Umbilical cord (tissue), 2 donors: Measurements from ENCODE around the gene DDIAS. TPM values are rescaled to one million over a fixed set of nuclear protein-coding genes. Genes with fewer than 3 reads are reported as not detected.
"Not testable (repeated sequence)": the region's sequence is repeated elsewhere in the genome, so short reads cannot be mapped to it uniquely, and the experiment has no call there.

ENCODE experiments used
- DNase-seq: peaks from one replicate; pipeline ENCODE4 v3.0.0-alpha.2; 2015; ENCODE audit warnings: low spot score
- total RNA-seq: library from RNA; depleted of rRNA; stranded (reverse); fragments of >200 nt; gene quantifications from one replicate; pipeline ENCODE4 v1.2.3, GENCODE V29; 2014; ENCODE audit warnings: low replicate concordance; ENCODE audit not compliant: insufficient read depth

The DDIAS gene
- total RNA-seq, 1 donor from 2014 or later, result 6.3 TPM

DNA sequence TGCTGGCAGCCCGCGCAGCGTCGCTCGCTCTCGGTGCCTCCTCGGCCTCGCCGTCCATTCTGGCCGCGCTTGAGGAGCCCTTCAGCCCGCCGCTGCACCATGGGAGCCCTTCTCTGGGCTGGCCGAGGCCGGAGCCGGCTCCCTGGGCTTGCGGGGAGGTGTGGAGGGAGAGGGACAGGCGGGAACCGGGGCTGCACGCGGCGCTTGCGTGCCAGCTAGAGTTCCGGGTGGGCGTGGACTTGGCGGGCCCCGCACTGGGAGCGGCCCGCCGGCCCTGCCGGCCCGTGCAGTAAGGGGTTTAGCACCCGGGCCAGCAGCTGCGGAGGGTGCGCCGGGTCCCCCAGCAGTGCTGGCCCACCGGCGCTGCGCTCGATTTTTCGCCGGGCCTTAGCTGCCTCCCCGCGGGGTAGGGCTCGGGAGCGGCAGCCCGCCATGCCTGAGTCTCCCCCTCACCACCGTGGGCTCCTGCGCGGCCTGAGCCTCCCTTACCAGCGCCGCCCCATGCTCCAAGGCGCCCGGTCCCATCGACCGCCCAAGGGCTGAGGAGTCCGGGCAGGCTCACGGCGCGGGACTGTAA lies 69.1 kb downstream of the DDIAS start:
- DNase-seq, result not testable (repeated sequence)

DNA sequence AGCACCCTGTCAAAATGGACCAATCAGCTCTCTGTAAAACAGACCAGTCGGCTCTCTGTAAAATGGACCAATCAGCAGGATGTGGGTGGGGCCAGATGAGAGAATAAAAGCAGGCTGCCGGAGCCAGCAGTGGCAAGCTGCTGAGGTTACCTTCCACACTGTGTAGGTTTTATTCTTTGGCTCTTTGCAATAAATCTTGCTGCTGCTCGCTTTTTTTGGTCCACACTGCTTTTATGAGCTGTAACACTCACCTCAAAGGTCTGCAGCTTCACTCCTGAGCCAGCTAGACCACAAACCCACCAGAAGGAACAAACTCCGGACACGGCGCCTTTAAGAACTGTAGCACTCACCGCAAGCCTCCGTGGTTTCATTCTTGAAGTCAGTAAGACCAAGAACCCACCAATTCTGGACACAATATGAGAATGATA lies 70.0 kb downstream of the DDIAS start:
- DNase-seq, result not testable (repeated sequence)

DNA sequence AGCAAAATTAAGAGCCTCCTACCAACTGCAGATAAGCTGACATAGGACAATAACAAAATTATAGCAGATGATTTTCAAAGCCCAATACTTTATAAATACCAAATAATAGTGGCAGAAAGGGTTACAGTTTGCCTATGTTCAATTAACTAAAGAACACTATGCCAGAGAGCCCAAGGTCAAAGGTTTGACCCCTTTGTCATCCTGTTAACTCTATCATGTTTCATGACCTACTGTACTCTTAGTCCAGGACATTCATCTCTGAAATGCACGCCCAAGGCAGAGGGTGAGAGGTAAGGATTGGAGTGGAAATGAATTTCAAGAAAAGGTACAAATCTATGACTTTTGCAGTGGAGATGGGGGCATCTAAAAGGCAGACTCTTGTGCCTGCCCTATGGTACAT lies 70.6 kb downstream of the DDIAS start:
- DNase-seq, result no peak

DNA sequence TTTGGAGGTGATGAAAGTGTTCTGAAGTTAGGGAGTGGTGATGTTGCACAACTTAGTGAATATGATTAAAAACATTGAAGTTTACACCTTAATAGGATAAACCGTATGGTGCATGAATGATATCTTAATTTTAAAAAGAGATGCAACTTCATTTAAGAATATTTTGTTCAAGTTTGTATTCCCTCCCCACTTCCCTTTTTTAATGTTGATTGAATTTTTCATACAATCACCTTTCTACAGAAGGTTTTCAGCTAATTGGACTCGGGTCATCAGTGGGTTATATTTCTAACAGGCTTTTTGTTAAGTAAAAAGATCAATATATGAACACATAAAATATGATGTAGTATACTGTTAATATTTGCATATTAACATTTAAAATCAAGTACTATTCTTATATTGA lies 72.6 kb downstream of the DDIAS start:
- no peak for DNase-seq

DNA sequence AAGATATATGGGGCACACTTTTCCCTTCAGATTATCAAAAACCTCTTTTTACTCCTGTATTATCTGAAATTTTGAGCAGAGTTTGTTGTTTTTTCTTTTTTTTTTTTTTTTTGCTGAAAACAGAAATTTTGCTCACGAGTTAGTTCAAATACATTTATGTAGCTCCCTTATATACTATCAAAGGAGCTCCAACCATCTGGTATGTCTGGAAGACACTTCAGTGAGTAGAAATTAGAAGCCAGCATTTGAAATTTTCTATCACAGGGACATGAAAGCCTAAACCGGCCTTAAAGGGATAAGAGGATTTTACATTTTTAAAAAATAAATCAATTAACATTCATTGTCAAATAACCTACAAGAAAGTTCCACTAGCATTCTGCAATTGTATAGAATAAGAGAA lies 73.3 kb downstream of the DDIAS start:
- DNase-seq, result no peak

DNA sequence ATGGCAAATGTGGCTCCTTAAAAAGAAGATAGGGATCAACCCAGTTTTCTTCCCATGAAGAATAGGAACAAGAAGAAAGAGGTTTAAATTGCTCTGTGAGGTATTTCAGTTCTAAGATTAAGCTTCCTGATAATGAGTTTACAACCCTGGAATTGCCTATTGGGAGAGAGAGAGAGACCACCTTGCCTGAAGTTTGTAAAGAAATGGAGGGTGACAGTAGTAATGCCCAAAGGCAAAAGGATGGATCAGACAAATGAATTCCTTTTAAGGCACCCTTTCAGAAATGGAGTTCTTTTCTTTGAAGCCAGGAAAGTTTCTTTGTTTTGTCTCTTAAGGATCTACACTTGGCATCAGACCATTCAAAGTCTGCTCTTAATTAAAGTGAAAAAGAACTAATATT lies 74.3 kb downstream of the DDIAS start:
- no peak for DNase-seq

DNA sequence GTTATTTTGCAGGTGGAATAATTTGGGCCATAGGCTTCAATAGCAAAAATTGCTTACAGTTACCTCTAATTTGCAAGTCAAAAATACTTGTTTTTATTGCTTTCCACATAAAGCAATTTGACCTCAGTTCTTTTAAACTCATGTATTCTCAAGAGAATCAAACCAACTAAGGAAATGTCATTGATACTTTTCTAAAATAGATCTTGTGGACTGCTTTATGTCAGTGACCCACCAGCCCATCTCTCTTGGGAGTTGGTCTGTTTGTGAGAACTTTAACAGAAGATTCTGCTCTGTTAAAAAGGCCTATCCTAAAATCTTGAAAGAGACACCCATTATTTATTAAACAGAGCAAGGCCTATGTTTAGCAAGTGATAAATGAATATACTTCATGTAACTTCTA lies 75.2 kb downstream of the DDIAS start:
- no peak for DNase-seq

DNA sequence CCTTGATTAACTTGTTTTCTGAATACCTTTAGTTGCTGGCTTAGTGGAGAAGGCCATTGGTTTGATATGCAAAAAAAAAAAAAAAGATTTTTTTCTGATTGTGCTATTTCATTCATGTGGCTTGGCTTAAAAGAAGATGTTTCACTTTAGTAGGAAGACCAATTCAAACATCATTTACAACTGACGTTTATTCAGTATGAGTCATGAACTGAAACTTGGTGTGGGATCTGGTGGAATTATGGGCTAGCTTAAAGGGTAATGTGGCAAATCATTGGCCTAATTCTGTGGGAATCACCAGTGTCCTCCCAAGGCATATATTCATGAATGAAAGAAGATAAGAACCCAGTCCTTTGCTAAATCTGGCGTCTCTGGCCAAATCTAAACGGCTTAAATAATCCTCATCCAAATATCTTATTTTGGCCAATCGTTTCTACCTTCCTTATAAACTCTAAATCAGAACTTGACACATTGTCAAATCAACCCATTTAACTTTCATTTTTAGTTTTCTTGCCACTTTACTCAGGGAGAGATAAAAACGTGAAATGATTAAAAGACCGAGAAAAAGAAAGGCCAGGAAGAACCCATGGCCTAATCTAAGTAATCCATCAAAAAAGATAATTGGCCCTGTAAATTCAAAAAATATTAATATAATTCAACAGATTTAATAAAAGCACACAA lies 77.0 kb downstream of the DDIAS start:
- peak; percentile 5 for DNase-seq

DNA sequence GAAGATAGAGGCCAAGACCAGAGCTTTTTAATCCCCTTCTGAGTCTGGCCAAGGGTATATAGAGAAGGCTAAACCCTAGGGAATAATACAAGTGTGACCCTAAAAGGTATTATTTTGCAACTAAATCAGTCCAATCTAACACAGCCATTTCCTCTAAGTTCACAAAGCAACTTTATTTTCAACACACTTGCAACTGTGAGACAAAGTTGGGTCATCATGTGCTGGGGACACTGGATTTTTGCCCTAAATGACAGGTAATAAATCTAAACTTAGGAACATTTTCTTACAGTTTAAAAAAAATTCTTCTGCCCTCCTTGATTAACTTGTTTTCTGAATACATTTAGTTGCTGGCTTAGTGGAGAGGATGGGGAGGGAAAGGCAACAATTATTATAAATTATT lies 78.3 kb downstream of the DDIAS start:
- DNase-seq, result no peak

DNA sequence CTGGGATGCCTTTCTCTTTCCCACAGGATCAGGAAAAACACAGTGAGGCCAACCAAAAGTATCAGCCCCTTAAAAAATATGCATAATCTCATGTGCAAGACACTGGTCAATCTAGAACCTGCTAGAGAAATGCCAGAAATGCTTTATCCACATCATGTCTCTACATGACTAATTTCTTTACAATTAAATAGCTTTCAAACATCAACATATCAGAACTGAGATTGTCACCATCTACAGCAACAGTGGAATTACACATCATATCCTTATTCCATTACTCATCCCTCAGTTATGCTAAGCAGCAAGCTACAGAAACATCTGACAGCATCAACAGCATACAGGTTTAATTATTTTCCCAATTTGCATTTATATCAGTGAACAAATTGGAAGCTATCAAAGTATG lies 78.8 kb downstream of the DDIAS start:
- peak; percentile 13 for DNase-seq

DNA sequence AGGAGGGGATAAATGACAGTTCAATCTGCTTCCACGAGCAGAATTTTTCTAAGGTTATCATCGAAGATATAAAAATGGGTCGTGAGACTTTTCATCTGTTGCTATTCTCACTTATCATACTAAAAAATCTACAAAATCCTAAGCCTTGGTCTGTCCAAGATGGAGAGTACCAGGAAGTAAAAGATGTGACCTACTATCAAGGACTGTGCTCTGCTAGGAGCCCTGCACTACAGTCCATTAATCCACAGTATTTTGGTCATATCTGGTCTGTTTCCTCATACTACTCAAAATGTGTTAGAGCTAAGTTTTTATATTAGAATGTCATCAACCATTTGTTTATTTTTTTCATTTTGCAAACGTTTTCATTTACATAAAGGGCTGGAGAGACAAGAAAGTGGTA lies 79.4 kb downstream of the DDIAS start:
- no peak for DNase-seq

DNA sequence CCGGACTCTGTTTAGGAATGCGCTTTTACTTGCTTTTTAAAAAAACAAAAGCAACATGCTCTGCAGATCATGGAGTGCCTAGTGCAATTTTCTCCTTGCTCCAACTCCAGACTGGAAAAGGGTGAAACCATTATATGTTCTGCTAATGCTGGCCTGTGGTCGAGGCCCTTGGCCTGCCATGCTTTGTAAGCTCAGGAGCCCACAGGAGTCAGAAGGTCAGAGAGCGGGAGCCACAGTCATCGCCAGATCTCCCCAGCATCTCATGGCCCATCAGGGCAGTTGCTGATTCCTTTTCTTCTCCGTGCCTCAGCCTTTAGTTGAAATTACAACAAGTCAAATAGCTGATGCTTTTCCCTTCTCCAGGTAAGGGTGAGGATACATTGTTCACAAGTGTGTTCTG lies 80.3 kb downstream of the DDIAS start:
- no peak for DNase-seq

Other genes with a start within 250 kb of the DDIAS start
- 1.4 TPM for gene FAM181B, start 167.9 kb upstream of the DDIAS start, total RNA-seq
- gene PRCP, start 1.3 kb upstream of the DDIAS start, total RNA-seq, result 52.2 TPM
- 12.3 TPM for gene RAB30, start 170.2 kb downstream of the DDIAS start, total RNA-seq